ENCODE data around the gene AMN.

AMN gene

DNA sequence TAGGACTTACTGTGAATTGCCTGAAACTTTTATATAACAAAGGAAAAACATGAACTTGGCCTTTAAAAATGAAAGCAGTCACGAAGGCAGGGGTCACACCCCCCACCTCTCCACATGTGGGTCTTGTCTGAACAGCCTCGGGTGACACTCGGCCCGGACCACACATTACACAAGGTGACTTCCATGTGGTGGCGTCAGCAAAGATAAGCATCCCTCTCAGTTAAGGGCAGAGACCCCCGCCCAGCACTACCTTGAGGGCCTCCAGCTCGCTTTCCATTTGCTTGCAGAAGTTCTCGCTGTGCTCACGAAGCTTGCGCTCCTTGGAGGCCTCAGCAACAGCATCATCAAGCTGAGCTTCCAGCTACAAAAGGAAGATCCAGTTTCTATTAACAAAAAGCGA is 47.4 kb downstream of the AMN start:
- no peak for DNase-seq

- DNase-seq: no peak
Measured at GRCh38 chr14:102970496-102970895, 48.0 kb downstream of the AMN start.

GRCh38 chr14:102971314-102971713 is 48.9 kb downstream of the AMN start:
- no peak for DNase-seq

DNA sequence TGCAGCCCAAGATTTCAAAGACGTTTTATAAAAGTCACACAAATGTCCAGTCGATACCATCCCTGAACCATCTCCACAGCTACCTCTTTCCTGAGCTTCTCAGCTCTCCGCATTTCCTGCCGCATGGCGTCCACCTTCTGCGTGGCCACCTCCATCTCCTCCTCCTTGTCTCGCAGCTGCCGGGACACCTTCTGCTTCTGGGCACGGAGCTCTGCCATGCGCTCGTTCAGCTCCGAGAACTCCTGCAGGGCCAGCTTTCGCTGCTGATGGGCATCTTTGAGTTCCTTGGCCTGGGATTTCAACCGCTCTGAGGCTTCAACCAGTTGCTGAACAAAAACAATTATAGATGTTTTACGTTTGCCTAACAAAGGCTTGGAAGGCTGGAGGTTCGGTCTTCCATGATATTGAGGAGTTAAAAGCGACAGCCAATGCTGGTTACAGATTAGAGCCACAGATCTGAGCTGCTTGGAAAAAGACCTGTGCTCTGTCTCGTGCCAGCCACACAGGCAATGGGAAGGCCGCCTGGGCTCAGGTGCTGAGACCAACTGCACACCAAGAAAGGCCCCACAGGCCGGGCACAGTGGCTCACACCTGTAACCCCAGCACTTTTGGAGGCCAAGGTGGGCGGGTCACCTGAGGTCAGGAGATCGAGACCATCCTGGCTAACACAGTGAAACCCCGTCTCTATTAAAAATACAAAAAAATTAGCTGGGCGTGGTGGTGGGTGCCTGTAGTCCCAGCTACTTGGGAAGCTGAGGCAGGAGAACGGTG is 49.6 kb downstream of the AMN start:
- DNase-seq: no peak

GRCh38 chr14:102973706-102974285 is 51.3 kb downstream of the AMN start:
- peak; percentile 43 for DNase-seq

DNA sequence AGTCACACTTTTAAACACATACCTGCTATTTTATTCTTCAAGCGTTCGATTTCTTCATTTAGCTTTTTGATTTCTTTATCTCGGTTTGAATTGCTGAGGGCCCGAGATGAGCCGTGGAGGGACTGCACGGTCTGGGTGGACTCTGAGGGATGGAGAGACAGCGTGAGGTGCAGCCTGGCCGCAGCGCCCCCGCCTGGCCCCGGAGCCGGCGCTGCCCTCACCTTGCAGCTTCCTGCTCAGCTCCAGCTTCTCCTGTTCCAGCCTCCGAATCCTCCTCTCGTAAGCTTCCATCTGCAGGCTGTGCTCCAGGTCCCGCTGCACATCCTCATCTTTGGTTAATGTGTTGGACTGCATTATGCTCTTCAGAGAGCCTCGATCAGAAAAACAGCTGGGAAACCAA is 53.2 kb downstream of the AMN start:
- no peak for DNase-seq

GRCh38 chr14:102977475-102977874 is 55.0 kb downstream of the AMN start:
- DNase-seq: no peak

- DNase-seq: no peak
Measured at GRCh38 chr14:102979406-102979805, 56.9 kb downstream of the AMN start.

DNA sequence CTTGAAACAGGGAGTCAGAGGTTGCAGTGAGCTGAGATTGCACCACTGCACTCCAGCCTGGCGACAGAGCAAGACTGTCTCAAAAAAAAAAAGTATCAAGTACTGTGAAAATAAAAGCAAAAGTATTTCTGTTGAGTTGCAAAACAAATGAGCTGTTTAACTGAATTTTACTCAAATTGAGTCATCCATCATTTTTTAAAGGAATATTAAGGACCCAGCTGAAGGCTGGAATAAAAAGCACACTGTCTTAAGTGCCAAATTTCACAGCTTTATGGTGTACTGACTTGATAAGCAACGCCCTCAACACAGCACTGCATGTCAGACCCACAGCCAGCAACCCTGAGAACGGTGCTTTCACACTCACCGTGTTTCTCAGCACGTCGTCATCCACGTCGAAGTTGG is 57.9 kb downstream of the AMN start:
- DNase-seq: peak; percentile 78
